ENCODE measurements around the gene GBP2. TPM values are rescaled to one million over a fixed set of nuclear protein-coding genes. Genes with fewer than 3 reads are reported as not detected.

GBP2 gene
- total RNA-seq, 3 donors from 2014 or later = 186 to 267 (median 244) TPM

DNA sequence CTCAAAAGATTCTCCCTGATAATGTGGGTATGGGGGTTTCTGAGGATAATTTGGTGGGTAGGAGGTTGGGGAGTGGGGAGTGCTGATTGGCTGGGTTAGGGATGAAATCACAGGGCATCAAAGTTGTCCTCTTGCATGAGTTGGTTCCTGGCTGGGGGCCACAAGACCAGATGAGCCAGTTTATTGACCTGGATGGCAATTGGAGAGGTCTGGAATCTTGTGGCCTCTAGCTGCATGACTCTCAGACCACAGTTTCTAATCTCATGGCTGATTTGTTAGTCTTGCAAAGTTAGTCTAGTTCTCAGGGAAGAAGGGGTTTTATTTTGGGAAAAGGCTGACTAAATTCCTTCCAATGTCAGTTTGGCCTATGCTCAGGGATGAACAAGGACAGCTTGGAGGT lies 57.6 kb downstream of the GBP2 start:
- H3K4me3 Mint-ChIP-seq = no peak overlapping the region
- H3K4me1 Mint-ChIP-seq (ENCODE audit: low read depth) = peaks cover 39% of the 10 kb centered on the region

DNA sequence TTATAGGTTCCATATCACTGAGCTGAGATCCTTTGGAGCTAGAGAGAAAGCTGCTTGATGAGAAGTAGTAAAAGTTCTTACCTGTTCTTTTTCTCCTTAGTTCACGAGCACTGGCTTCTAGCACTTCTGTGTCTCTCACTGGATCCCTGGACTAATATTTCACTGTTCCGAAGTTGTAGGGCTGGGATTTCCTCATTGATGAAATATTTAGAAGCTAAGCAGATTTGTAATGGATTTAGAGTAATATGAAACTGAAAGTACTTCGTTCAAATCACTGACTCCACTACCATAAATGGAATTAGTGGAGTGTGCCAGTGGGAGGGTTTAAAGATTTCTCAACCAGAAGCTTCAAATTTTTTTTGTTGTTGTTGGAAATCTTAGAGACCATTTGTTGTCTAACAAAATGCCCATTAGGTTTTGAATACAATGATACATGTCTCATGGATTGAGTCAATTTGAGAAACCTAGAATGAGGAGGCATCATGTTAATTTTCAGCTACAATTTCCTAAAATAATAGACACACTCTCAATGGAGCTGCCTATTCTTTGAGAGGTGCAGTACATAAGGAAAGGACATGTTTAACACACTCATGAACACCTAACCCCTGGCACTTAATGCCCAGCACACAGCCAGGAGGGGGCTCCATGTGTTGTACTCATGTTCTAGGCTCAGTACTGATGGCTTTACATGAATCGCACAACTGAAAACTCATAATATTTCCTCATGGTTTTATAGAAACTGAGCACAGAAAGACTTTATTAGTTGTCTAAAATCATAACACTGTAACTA lies 60.6 kb downstream of the GBP2 start, which contains the start of gene GBP1:
Gene GBP1, minus strand, starts transcription at position 130 of the 790 bp plus-strand sequence. CDS start 1,974 bp downstream, outside the sequence.
- Mint-ChIP-seq H3K9me3 (no peaks in the 10 kb centered on the region), H3K4me1 (ENCODE audit: low read depth) (peaks cover 62% of the 10 kb centered on the region), H3K4me3 (peak within 1 kb of the TSS; percentile 96), H3K36me3 (ENCODE audit: insufficient read depth) (peaks cover 29% of the 10 kb centered on the region), H3K27me3 (ENCODE audit: low read depth) (no peaks in the 10 kb centered on the region)
- no peak for DNase-seq
- peak; percentile 68 to 73 for ATAC-seq

More for the DNA sequence above, 57.6 kb downstream of the GBP2 start:
- DNase-seq (no peak), ATAC-seq (no peak)
- Mint-ChIP-seq H3K9me3 (peaks cover 5% of the 10 kb centered on the region), H3K36me3 (ENCODE audit: insufficient read depth) (peaks cover 7% of the 10 kb centered on the region), H3K27me3 (ENCODE audit: low read depth) (no peaks in the 10 kb centered on the region)

DNA sequence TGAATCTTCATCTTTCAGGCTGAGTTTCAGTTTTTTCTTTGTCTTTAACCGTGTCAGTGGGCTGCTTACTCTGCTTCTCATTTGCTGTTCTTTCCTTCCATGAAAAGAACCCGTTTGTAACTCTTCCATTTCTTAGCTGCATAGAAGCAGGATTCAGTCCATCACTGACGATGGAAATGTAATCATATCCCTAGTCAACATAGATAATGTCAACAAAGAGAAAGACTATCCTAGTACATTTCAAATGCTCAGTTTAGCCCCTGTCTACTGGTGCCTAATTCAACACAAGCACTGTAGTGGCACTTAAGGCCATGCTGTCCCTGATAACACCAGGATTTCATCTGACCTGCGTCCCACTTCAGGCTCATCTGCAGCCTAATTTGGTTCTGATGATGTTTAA lies 61.3 kb downstream of the GBP2 start:
- no peaks in the 10 kb centered on the region for H3K9me3 Mint-ChIP-seq
- H3K4me3 Mint-ChIP-seq = peak overlapping the region; percentile 96
- H3K4me1 Mint-ChIP-seq (ENCODE audit: low read depth) = peaks cover 59% of the 10 kb centered on the region
- no peak for DNase-seq
- peaks cover 32% of the 10 kb centered on the region for H3K36me3 Mint-ChIP-seq (ENCODE audit: insufficient read depth)
- H3K27me3 Mint-ChIP-seq (ENCODE audit: low read depth) = no peaks in the 10 kb centered on the region
- ATAC-seq = peak; percentile 29 to 36

DNA sequence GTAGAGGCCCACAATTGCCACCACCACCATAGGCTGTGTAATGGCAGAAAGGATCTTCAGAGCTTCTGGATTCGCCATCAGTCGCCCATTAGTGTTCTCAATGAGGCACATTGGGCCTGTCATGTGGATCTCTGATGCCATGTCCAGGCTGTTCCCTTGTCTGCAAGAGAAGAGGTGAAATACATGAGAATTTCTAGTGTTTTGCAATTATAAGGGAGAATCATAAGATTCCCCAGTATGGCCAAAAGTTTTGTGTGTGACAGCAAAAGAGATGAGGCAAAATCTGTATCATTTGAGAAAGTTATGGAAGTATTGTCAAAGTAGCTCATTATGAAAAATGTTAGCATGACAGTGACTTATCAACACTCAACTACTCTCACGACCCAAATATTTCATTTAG lies 62.8 kb downstream of the GBP2 start:
- Mint-ChIP-seq H3K27me3 (ENCODE audit: low read depth) (no peaks in the 10 kb centered on the region), H3K36me3 (ENCODE audit: insufficient read depth) (peaks cover 40% of the 10 kb centered on the region)
- no peak for ATAC-seq

DNA sequence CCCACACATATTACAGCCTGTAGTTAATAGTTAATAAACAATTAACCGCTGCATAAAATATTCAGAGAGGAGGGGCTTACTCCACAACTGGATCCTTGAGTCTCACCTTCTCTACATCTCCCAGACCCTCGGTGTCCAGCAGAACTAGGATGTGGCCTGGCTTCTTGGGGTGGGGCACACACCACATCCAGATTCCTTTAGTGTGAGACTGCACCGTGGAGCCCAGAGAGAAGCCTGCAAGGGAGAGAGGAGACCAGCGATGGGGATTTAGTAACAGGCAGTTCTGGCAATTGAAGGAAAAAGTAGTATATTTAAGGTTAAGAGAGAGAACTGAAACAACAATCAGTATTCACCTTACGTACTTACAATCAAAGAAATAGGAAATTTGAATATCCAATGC lies 65.8 kb downstream of the GBP2 start:
- H3K4me3 Mint-ChIP-seq = peak overlapping the region; percentile 96
- H3K4me1 Mint-ChIP-seq (ENCODE audit: low read depth) = peaks cover 51% of the 10 kb centered on the region
- DNase-seq (no peak), ATAC-seq (no peak)
- H3K9me3 Mint-ChIP-seq = no peaks in the 10 kb centered on the region
- no peaks in the 10 kb centered on the region for H3K27me3 Mint-ChIP-seq (ENCODE audit: low read depth)
- H3K36me3 Mint-ChIP-seq (ENCODE audit: insufficient read depth) = peaks cover 60% of the 10 kb centered on the region

More for the DNA sequence above, 62.8 kb downstream of the GBP2 start:
- Mint-ChIP-seq H3K9me3 (no peaks in the 10 kb centered on the region), H3K4me3 (peak overlapping the region; percentile 96), H3K4me1 (ENCODE audit: low read depth) (peaks cover 54% of the 10 kb centered on the region)
- no peak for DNase-seq

Other genes starting within 250 kb of the GBP2 start
- 10 to 100 TPM; 39.3 to 44.0 (median 39.6) TPM for gene GTF2B, start 234.5 kb downstream of the GBP2 start, total RNA-seq
- gene KYAT3, start 133.5 kb downstream of the GBP2 start, total RNA-seq = 10 to 100 TPM; 21.1 to 23.6 (median 23.6) TPM
- 10 to 100 TPM; 23.9 to 29.6 (median 25.8) TPM for gene RBMXL1, start 133.5 kb downstream of the GBP2 start, total RNA-seq
- 1 to 10 TPM; 2.5 to 8.2 (median 6.1) TPM for gene GBP3, start 103.2 kb downstream of the GBP2 start, total RNA-seq
- gene GBP1, start 60.9 kb downstream of the GBP2 start, total RNA-seq = 10 to 100 TPM; 45.6 to 80.9 (median 54.1) TPM
- under 1 TPM in 2 of 3 donors, not detected in 1; 0.29 to 0.51 TPM for gene GBP7, start 49.9 kb upstream of the GBP2 start, total RNA-seq
- gene GBP4, start 72.8 kb upstream of the GBP2 start, total RNA-seq = 10 to 100 TPM; 40.3 to 71.7 (median 53.2) TPM
- 100 to 1,000 TPM in 2 of 3 donors, 10 to 100 TPM in 1; 63.4 to 177 (median 147) TPM for gene GBP5, start 146.7 kb upstream of the GBP2 start, total RNA-seq
- under 1 TPM; 0.53 to 0.76 (median 0.55) TPM for gene GBP6, start 237.9 kb upstream of the GBP2 start, total RNA-seq